Suppressor macrophage (primary cell): ENCODE data around the gene ITM2C.

Source experiments
- DNase-seq, 4 experiments: peaks; one replicate each; pipeline ENCODE4 v3.0.0-alpha.2; 2020 to 2022
- total RNA-seq, 17 experiments: gene quantifications; one replicate each; lab custom pipeline; 2026; ENCODE audit warnings: mixed read lengths in 6 of 17, inconsistent platforms in 3 of 17; lab: John Stamatoyannopoulos, UW

The ITM2C gene, protein sequence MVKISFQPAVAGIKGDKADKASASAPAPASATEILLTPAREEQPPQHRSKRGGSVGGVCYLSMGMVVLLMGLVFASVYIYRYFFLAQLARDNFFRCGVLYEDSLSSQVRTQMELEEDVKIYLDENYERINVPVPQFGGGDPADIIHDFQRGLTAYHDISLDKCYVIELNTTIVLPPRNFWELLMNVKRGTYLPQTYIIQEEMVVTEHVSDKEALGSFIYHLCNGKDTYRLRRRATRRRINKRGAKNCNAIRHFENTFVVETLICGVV
- 3.8 to 10.1 (median 6.8) reads per million in 17 experiments for total RNA-seq

DNA sequence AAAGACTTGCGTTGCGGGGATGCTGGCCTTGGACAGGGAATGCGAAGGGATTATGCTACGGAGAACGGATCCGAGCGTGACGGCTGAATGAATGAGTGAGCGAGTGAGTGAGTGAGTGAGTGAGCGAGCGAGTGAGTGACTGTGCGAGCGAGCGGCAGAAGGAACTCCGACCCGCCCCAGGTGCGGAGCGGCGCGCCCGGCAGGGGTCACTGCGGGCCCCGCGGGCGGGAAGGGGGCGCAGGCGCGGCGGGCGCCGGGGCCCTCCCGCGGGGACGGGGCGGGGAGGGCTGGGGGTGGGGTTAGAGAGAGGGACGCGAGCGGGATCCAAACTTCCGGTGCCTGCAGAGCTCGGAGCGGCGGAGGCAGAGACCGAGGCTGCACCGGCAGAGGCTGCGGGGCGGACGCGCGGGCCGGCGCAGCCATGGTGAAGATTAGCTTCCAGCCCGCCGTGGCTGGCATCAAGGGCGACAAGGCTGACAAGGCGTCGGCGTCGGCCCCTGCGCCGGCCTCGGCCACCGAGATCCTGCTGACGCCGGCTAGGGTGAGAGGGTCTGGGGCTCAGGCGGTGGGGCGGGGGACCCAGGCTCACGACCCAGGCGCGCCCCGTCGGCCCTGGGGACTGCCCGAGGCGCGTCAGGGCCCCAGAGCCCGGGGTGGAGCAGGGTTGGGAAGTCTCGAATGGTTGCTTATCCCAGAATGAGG is at the start of gene ITM2C:
TSS of gene ITM2C (plus strand) at position 338 of the 702 bp plus-strand sequence. CDS start at position 422, 84 bp downstream.
- peak; percentile 41 to 76 (median 59) for DNase-seq

DNA sequence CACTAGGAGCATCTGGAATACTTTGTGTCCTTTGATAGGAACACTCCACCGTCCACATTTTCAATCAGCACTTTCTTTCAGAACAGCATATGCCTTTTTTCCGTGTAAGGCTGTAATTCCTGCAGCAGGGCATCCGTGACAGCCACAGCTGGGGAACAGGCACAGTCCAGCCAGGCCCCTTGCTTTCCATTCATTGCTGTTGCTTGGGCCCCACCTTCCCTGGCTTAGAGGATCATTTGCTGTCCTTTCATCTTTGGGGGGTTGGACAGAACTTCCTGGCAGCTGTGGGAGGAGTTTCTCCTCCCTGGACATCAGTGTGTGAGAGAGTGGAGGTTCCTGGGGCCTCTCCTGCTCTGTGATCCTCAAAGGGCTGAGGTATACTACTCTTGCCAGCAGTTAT is 49.7 kb upstream of the ITM2C start:
- DNase-seq = no peak

DNA sequence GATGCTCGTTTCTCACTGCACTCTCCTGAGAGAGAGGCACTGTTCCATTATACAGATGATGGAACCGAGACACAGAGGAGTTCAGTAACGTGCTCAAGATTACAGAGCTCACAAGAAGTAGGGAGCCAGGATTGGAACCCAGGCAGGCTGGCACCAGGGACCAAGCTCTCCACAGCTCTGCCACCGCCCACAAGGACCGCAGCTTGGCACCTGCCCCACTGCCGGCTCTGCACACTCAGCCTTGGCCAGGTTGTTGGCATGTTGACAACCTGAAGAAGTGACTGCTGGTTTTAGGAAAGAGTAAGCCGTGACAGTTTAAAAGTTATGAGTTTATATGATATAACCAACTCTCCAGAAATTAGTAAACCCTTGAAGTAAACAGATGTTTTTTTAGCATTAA is 48.0 kb upstream of the ITM2C start:
- no peak for DNase-seq

DNA sequence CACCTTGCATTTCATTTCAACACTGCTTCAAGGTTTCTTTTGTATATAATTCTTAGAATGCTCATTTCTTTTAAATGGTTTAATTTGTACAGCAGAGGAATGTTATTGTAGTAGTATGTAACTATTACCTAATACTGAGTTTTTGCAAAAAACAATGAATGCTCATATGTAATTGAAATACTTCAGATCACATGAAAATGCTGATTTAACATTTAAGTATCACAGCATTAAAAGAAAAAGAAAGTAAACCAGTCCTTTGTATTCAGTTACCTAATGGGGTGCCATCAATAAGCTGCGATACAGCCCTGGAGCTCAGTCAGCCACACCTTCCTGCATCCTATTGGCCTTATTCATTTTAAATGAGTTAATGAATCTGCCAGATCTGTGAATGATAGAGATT is 45.3 kb upstream of the ITM2C start:
- no peak for DNase-seq

DNA sequence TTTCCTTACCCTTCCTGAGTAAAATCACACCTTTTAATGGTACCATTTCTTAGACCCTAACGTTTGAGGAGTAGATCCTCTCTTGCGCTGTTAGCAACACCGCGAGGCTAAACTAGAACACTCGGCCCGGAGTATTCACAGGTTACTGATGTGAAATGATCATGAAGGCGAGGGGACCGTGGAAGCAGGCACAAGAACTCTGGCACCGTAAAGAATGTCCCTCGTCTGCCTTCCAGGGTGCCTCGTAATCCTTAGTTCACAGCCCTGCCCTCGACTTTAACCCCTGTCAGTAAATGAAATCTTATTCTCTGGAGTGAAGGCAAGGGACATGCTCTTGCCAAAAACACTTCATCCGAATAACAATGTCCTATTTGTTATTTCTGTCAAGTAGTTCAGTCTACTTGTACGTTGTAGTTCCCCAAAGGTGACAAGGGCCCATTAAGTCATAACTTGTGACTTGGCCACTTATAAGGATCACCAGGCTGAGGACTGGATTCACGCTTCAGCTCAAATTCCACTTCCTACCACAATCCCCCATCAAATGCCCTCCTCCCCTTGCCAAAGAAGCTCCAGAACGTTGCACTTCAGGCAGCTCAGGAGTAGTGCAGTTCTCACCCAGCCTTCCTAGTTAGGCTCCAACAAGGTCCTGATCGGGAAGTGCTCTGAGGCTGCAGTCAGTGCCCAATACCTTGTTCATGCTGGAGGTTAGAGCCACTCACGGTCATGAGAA is 43.3 kb upstream of the ITM2C start:
- no peak for DNase-seq

DNA sequence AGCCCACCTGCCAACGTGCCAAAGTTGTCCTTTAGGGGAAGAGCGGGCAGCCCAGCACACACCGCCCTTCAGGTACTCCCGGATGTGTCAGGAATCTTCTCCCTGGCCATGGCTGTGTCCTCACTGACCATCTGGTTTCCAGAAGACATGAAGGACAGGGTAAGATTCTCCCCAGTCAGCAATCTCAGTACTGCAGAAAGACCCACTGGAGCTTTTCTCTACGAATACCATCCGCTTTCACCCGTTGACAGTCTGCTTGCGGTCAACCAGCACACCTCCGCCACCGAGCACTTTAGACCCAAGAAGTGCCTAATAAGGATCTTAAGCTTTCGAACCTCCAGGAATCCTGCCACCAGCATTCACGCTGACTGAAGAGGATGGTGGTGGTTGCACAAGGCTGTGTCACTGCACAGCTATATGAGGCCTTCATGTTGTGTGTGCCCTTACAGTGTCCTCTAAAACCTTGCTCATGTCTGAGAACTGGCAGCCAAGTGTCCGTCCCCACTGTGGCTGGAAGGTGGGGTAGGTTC is 42.7 kb upstream of the ITM2C start:
- DNase-seq = no peak

DNA sequence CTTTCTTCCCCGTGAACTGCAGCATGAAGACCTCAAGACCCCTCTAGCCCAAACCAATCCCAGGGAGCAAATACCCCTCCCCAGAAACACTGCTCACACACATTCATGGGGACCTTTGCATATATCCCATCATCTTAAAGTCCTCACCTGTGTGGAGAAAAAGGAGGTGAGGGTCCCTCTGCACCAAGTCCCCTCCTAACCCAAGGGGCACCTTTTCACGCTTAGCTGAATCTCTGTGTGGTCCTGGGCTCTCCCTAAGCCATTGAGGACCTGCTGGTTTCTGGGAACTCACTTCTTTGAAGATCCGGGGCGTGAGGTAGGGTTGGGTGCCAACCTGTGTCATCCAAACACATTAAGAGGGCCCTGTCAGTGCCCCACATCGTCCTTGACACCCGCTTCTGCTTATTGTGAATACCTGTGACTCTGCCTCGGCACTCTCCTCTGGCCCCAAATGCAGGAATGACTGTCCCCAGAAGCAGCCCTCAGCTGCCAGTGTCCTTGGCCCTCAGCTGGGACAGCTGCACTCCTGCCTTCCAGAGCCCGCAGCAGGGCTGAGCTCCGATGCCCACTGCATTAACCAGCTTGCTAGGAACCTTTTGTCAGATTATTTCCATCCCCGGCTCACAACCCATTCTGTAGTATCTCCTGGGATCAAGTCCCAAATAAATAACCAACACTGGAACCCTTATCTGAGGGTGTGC is 41.3 kb upstream of the ITM2C start:
- DNase-seq = peak in 1 of 4 experiments; percentile 20

DNA sequence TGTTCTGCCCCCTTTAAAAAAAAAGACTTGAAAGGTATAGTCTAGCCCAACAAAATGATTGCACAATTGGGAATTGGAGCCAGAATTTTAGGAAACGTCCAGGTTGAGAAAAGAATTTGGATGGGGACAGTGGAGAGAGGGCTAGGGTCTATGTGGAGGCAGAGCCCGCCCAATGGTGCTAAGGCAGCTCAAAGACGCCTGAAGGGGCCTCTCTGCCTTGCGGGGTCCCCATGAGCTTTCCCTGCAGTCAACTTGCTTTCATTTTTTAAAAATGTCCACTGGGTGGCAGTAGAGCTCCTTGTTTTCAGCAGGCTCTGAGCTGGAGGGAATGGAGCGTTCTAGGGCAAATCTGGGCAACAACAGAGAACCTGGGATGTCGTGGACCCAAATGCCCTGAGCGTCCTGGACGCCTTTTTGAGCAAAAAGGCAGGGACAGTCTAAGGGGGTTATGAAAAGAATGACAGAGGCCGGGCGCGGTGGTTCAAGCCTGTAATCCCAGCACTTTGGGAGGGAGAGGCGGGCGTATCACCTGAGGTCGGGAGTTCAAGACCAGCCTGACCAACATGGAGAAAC is 40.2 kb upstream of the ITM2C start:
- peak; percentile 78 to 89 (median 84) for DNase-seq

DNA sequence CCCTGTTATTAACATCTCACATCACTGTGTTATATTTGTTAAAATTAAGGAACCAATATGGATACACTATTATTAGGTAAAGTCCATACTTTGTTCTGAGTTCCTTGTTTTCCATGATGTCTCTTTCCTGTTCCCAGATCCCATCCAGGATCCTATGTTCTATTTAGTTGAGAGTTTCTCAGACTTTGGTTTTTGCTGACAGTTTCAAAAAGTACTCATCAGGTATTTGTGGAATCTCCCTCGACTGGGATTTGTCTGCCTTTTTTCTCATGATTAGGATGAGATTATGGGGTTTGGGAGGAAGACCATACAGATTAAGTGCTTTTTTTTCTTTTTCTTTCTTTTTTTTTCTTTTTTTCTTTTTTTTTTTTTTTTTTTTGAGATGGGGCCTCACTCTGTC is 39.4 kb upstream of the ITM2C start:
- no peak for DNase-seq

DNA sequence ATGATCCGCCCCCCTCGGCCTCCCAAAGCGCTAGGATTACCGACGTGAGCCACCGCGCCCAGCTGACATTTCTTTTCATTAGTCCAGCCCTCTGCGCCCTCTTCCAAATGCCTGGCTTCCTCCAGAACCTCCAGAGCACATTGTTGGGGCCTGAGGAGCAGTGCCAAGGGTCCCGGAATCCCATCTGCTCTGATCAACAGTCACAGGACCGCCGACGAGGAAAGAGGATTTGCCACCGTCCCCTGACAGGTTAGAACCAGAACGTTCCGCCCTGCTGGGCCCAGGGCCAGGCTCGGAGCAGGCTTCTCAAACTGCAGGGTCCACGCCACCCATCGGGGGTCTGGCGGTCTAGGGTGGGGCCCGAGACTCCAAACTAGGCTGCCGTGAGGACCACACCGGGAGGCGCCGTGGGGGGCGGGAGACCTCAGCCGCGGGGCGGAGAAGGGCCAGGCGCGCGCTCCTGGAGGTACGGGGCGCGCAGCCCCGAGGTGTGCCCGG is 36.9 kb upstream of the ITM2C start:
- DNase-seq = no peak

DNA sequence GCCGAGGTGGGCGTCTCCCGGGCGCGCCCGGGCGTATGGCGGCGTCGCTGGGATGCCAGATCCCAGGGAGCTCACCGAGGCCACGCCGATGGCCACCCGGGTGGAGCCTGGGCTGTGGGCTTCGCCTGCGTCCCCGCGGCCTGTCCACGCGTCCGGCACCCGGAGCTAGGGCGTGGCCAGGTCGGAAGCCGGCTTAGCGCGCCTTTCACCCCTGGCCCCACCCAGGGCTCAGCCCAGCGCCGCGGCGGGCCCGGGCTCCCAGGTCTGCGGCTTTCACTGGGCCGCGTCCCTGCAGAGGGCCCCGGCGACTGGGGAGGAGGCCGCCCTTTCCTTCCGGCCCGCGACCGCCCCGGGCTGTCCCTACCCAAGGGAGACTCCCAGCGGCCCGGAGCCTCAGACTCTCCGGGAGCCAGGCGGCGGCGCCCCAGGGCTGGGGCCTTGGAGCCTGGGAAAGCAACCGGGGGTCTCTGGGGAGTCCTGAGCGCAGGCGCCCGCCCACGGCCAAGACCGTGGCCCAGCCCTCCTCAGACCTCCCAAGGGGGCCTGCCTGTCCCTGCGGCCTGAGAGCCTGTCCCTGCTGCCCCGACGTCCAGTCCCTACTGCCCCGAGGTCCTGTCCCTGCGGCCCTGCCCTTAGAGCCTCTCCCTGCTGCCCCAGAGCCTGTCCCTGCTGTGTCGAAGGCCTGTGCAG is 36.3 kb upstream of the ITM2C start:
- peak in 2 of 4 experiments; percentile 36 to 37 for DNase-seq

DNA sequence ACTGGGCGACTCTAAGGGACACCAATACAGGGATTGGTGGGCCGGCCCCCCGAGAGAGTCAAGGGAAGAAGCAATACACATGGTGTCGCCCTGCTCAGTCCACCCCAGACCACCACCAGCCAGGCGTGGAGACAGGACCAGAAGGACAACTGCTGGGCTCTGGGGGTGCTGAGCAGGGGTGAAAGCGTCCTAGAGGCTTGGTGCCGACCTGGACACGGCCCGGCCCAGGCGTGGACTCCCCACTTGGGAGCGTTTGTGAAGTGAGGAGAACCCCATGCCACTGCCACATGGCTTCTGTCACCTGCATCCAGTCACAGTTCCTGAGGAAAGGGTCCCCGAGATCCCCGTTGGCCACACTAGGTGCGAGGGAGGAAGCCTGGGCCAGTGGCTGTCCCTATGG is 35.4 kb upstream of the ITM2C start:
- DNase-seq = no peak

DNA sequence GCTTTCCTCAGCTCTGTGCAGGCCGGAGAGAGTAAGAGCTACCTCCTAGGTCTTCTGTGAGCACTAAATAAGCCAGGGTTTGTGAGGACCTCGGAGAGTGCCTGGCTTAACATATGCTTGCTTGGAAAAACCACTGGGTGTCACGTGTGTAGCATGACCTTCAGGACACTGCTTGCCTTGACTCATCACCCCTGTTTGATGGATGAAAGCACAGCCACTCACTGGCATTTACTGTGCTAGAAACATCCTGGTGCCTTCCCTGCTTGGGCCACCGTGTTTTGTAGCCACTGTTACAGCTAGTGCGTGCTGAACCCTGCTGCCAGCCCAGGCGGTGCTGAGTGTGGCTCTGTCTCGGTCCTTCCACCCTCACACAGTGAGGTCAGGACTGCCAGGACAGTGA is 34.8 kb upstream of the ITM2C start:
- no peak for DNase-seq

DNA sequence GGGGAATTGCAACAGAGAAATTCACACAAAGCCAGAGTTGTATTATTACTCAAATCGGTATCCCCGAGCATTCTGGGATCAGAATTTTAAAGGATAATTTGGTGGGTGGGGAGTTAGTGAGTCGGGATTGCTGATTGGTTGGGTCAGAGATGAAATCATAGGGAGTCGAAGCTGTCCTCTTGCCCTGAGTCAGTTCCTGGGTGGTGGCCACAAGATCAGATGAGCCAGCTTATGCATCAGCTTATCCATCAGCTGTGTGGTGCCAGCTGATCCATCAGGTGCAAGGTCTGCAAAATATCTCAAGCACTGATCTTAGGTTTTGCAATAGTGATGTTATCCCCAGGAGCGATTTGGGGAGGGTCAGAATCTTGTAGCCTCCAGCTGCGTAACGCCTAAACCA is 34.3 kb upstream of the ITM2C start:
- no peak for DNase-seq

DNA sequence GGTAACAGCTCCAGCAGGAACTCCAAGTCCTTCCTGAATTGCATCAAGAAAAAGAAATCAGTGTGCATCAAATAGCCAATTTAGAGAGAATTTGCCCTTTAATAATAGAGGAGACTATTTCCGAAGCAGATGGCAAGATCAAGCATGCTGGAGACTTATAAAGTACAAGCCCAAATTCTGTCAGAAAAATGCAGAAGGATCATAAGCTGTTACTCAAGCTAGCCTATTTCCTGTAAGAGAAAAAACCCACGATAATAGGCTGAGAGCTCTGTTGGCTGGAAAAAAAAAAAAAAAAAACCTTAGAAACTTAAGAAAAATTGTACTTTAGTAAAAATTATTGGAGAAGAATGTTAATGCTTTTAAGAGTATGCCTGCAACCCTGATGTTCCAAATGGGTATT is 24.4 kb upstream of the ITM2C start:
- DNase-seq = peak in 3 of 4 experiments; percentile 8 to 51 (median 34)

DNA sequence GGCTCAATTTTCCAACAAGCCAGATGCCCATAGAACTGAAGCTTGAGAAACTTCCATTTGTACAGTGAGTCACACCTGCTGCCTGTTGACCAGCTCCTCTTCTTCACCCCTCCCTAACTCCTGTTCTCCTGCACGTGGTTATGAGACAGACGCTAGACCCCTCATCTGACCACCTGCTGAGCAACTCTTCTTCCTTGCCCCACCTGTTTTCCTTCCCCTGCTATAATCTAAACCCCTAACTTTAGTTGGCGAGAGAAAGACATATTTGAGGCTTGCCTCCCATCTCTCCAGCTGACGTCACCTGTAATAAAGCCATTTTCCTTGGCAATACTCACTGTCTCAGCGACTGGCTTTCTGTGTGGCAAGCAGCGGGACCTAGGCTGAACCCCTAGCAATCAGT is 22.3 kb upstream of the ITM2C start:
- DNase-seq = no peak

DNA sequence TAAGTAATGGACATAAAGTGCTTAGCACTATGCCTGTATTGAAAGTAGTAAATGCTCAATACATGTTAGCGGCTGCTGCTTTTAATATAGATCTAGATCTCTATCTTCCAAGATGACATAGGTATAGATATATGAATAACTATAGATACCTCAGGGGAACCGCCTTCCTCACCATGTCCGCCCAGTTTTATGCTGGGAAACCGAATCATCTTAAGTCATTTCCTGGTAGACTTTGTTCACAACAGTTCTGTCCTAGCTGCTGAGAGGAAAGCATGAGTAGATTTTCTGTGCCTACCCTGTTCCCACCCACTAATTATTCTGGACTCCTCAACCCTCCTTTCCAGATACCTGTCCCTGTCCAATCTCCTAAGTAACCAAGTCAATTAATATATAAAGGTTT is 21.6 kb upstream of the ITM2C start:
- DNase-seq = no peak

DNA sequence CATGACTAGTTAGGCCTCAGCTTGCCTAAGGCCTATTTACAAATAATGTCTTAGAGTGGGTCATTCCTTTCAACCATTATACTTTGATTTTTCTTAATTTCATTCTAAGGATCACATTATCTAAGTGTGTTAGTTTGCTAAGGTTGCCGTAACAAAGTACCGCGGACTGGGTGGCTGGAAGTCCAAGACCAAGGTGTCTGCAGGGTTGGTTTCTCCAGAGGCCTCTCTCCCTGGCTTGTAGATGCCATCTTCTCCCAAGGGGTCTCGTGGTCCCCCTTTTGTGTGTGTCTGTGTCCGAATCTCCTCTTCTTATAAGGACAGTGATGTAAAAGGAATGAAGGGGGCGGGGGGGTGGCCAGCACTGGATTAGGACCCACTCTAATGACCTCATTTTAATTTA is 18.4 kb upstream of the ITM2C start:
- DNase-seq = no peak

DNA sequence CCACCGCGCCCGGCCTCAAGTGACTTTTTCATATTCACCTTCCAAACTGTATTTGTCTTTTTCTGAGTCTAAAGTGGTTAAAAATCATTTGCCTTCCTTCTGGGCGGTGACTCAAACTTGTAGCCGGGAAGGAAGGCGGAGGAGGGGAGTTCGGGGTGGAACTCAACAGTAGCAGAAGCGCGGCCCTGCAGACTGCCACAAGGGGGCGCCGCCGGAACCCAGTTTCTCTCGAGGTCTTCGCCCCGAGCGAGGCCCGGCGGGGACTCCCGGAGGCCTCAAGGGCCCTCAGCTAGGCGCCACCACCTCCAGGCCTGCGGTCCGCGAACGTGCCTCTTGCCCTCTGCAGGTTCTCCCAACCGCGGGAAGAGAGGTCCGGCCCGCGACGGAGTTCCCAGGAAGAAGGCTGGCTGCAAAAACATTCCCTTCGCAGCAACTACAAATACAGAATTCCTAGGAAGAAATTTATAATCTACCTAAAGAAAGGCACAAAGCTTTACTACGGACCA is 16.8 kb upstream of the ITM2C start:
- peak; percentile 89 to 94 (median 94) for DNase-seq

DNA sequence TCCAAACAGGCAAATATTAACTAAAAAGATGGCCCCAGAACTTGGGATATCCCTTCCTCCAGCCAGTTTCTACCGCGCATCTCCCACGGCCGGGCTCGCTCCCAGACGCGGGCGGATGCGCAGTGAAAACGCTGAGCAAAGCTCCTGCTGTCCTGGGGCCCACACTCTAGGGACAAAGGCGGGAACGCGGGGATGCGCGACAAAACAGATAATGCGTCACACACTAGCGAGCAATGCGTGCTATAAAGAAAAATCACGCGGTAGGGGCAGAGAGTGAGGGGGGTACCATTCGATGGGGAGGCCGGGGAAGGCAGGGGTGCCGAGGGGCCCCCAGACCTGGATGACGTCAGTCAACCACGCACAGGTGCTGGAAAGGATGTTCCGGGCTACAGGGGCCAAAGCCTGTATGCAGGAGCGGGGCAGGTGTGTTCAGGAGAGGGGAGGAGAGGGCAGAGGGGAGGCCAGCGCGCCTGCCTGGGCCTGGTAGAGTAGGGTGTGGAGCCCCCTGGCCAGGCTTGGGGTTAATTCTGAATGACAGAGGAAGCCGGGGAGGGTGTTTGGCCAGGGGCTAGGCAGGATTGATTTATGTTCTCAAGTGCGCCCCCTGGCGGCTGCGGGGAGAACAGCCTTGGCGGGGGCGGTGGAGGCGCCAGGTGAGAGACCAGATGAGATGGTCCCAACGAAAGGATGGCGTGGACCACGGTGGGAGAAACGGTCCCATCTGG is 14.9 kb upstream of the ITM2C start:
- peak; percentile 57 to 74 (median 67) for DNase-seq

DNA sequence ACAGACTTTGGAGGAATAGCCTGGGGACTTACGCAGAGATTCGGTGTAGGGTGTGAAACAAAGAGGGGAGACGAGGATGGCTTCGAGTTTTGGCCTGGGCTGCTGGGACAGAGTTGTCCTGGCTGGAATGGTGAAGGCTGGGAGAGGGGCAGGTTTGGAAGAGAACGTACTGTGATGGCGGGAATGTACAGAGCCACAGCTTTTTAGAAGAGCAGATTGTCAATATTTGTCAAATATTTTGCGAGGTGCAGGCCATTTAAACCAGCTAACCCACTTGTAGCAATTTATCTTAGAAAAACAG is 14.4 kb upstream of the ITM2C start:
- no peak for DNase-seq
